ENCODE results near the gene MOV10L1.

DNA sequence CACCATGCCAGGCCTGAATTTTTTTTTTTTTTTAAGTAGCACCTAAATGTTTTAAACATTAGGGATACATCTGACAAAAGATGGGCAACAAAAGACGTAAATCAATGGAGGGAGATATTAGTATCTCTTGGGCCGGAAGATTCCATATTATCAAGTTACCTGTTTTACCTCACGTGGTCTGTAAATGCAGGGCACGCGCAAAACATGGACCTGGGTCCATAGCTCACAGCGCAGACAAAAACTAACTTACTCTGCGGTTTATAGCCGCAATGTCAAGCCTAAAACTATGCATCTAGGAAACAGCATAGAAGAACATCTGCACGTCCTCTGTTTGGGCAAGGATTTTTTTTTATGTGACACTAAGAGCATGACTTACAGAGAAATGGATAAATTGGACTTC is 49.2 kb downstream of the MOV10L1 start:
- TF ChIP-seq, protein P1, sequence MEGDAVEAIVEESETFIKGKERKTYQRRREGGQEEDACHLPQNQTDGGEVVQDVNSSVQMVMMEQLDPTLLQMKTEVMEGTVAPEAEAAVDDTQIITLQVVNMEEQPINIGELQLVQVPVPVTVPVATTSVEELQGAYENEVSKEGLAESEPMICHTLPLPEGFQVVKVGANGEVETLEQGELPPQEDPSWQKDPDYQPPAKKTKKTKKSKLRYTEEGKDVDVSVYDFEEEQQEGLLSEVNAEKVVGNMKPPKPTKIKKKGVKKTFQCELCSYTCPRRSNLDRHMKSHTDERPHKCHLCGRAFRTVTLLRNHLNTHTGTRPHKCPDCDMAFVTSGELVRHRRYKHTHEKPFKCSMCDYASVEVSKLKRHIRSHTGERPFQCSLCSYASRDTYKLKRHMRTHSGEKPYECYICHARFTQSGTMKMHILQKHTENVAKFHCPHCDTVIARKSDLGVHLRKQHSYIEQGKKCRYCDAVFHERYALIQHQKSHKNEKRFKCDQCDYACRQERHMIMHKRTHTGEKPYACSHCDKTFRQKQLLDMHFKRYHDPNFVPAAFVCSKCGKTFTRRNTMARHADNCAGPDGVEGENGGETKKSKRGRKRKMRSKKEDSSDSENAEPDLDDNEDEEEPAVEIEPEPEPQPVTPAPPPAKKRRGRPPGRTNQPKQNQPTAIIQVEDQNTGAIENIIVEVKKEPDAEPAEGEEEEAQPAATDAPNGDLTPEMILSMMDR (IDR thresholded peaks at IDR 0.05; ENCODE audit: low read length), result no peak
- no peak for TF ChIP-seq EZH2 (IDR thresholded peaks at IDR 0.05; ENCODE audit: borderline replicate concordance, low read length)
